ENCODE results near the gene OSBPL1A.

The OSBPL1A gene

GRCh38 chr18:24373328-24373727, 24.3 kb downstream of the OSBPL1A start:
- TF ChIP-seq SIN3A (IDR thresholded peaks at IDR 0.05; ENCODE audit: borderline replicate concordance, insufficient read depth, low read length): no peak
- no peak for TF ChIP-seq REST (IDR thresholded peaks at IDR 0.05; ENCODE audit: insufficient read depth in 1 of 2, low read depth in 2 of 2, low read length in 2 of 2)
- TF ChIP-seq POLR2AphosphoS5 (IDR thresholded peaks at IDR 0.05; ENCODE audit: low read depth, low read length): no peak

- TF ChIP-seq FOXP2 (optimal IDR thresholded peaks at IDR 0.05; ENCODE audit: borderline replicate concordance, extremely low read depth, extremely low read length, insufficient read depth) (no peak), TAF1 (IDR thresholded peaks at IDR 0.05; ENCODE audit: borderline replicate concordance, insufficient read depth, low read length) (no peak), REST (IDR thresholded peaks at IDR 0.05; ENCODE audit: insufficient read depth in 1 of 2, low read depth in 2 of 2, low read length in 2 of 2) (no peak), SIN3A (IDR thresholded peaks at IDR 0.05; ENCODE audit: borderline replicate concordance, insufficient read depth, low read length) (no peak), POLR2AphosphoS5 (IDR thresholded peaks at IDR 0.05; ENCODE audit: low read depth, low read length) (no peak)
Measured at GRCh38 chr18:24372279-24372872, 25.2 kb downstream of the OSBPL1A start.

- TF ChIP-seq SIN3A (IDR thresholded peaks at IDR 0.05; ENCODE audit: borderline replicate concordance, insufficient read depth, low read length) (no peak), REST (IDR thresholded peaks at IDR 0.05; ENCODE audit: insufficient read depth in 1 of 2, low read depth in 2 of 2, low read length in 2 of 2) (no peak)
Measured at GRCh38 chr18:24370120-24370519, 27.5 kb downstream of the OSBPL1A start.

- TF ChIP-seq FOXP2 (optimal IDR thresholded peaks at IDR 0.05; ENCODE audit: borderline replicate concordance, extremely low read depth, extremely low read length, insufficient read depth) (no peak), TAF1 (IDR thresholded peaks at IDR 0.05; ENCODE audit: borderline replicate concordance, insufficient read depth, low read length) (no peak), SIN3A (IDR thresholded peaks at IDR 0.05; ENCODE audit: borderline replicate concordance, insufficient read depth, low read length) (no peak), POLR2AphosphoS5 (IDR thresholded peaks at IDR 0.05; ENCODE audit: low read depth, low read length) (no peak), REST (IDR thresholded peaks at IDR 0.05; ENCODE audit: insufficient read depth in 1 of 2, low read depth in 2 of 2, low read length in 2 of 2) (no peak)
Measured at GRCh38 chr18:24369426-24369825, 28.2 kb downstream of the OSBPL1A start.

- no peak for TF ChIP-seq TAF1 (IDR thresholded peaks at IDR 0.05; ENCODE audit: borderline replicate concordance, insufficient read depth, low read length)
- no peak for TF ChIP-seq POLR2AphosphoS5 (IDR thresholded peaks at IDR 0.05; ENCODE audit: low read depth, low read length)
- no peak for TF ChIP-seq FOXP2 (optimal IDR thresholded peaks at IDR 0.05; ENCODE audit: borderline replicate concordance, extremely low read depth, extremely low read length, insufficient read depth)
- TF ChIP-seq SIN3A (IDR thresholded peaks at IDR 0.05; ENCODE audit: borderline replicate concordance, insufficient read depth, low read length): no peak
- no peak for TF ChIP-seq REST (IDR thresholded peaks at IDR 0.05; ENCODE audit: insufficient read depth in 1 of 2, low read depth in 2 of 2, low read length in 2 of 2)
Measured at GRCh38 chr18:24368749-24369148, 28.9 kb downstream of the OSBPL1A start.

Data from PFSK-1 (cell line).